Skeletal muscle tissue (tissue), 4 donors: ENCODE data around the gene DUSP2. TPM values are rescaled to one million over a fixed set of nuclear protein-coding genes. Genes with fewer than 3 reads are reported as not detected.

Source experiments
- H3K27ac ChIP-seq: one replicate; pipeline ENCODE4 v1.7.0; 2013; ENCODE audit warnings: mild to moderate bottlenecking, low read depth, low read length, inconsistent platforms
- H3K27me3 ChIP-seq, 3 donors: one replicate each; pipeline ENCODE4 v1.7.0; 2013; ENCODE audit warnings: low read length in 3 of 3; ENCODE audit not compliant: control insufficient read depth in 3 of 3, insufficient read depth in 3 of 3
- H3K36me3 ChIP-seq, 3 donors: one replicate each; pipeline ENCODE4 v1.7.0; 2013; ENCODE audit warnings: low read length in 3 of 3; ENCODE audit not compliant: control insufficient read depth in 3 of 3, insufficient read depth in 3 of 3
- H3K4me1 ChIP-seq, 3 donors: one replicate each; pipeline ENCODE4 v1.7.0; 2013; ENCODE audit warnings: low read length in 3 of 3, mild to moderate bottlenecking in 3 of 3; ENCODE audit not compliant: control insufficient read depth in 3 of 3, insufficient read depth in 3 of 3
- H3K4me3 ChIP-seq, 3 donors: one replicate each; pipeline ENCODE4 v1.7.0; 2013; ENCODE audit warnings: low read length in 3 of 3
- H3K9ac ChIP-seq, 3 donors: one replicate each; pipeline ENCODE4 v1.7.0; 2013; ENCODE audit warnings: low read length in 3 of 3, mild to moderate bottlenecking in 3 of 3, moderate library complexity in 2 of 3, low read depth in 1 of 3
- H3K9me3 ChIP-seq, 3 donors: one replicate each; pipeline ENCODE4 v1.7.0; 2013; ENCODE audit warnings: low read length in 3 of 3; ENCODE audit not compliant: control insufficient read depth in 3 of 3
- total RNA-seq: library from RNA; depleted of rRNA; stranded (reverse); fragments of >200 nt; gene quantifications from one replicate; pipeline ENCODE4 v1.2.3, GENCODE V29; 2014
- donor health status: Osteomylitis.

Gene DUSP2
- total RNA-seq, 1 donor from 2014 or later: 4.2 TPM

- Histone ChIP-seq H3K27me3 (no peaks in the 10 kb centered on the region), H3K27ac (no peak overlapping the region), H3K9me3 (no peaks in the 10 kb centered on the region), H3K4me1 (peaks cover 9 to 14% (median 14%) of the 10 kb centered on the region in 3 donors), H3K9ac (no peak overlapping the region), H3K4me3 (no peak overlapping the region), H3K36me3 (peaks cover 0 to 3% (median 2%) of the 10 kb centered on the region in 3 donors)
Measured at GRCh38 chr2:96147593-96148201, 2.5 kb upstream of the DUSP2 start.

GRCh38 chr2:96146881-96147592, 1.8 kb upstream of the DUSP2 start:
- Histone ChIP-seq H3K9ac (no peak overlapping the region), H3K9me3 (no peaks in the 10 kb centered on the region), H3K36me3 (peaks cover 0 to 3% (median 2%) of the 10 kb centered on the region in 3 donors), H3K4me1 (peaks cover 9 to 14% (median 14%) of the 10 kb centered on the region in 3 donors), H3K27me3 (no peaks in the 10 kb centered on the region), H3K27ac (no peak overlapping the region), H3K4me3 (no peak overlapping the region)

- peaks cover 9 to 14% (median 14%) of the 10 kb centered on the region in 3 donors for H3K4me1 ChIP-seq
- H3K4me3 ChIP-seq: no peak overlapping the region
- H3K27ac ChIP-seq: peak overlapping the region; percentile 70
- no peaks in the 10 kb centered on the region for H3K27me3 ChIP-seq
- H3K36me3 ChIP-seq: peaks cover 0 to 3% (median 2%) of the 10 kb centered on the region in 3 donors
- H3K9me3 ChIP-seq: no peaks in the 10 kb centered on the region
- H3K9ac ChIP-seq: peak overlapping the region in 1 of 3 donors; percentile 8
Measured at GRCh38 chr2:96146153-96146880, 1.1 kb upstream of the DUSP2 start.

- Histone ChIP-seq H3K4me1 (peaks cover 9 to 14% (median 14%) of the 10 kb centered on the region in 3 donors), H3K9ac (peak overlapping the region in 1 of 3 donors; percentile 45), H3K27me3 (no peaks in the 10 kb centered on the region), H3K36me3 (peaks cover 0 to 3% (median 2%) of the 10 kb centered on the region in 3 donors), H3K27ac (peak overlapping the region; percentile 70), H3K4me3 (peak overlapping the region in 1 of 3 donors; percentile 38), H3K9me3 (no peaks in the 10 kb centered on the region)
Measured at GRCh38 chr2:96145848-96146152, 560 bp upstream of the DUSP2 start.

GRCh38 chr2:96144481-96145035, 682 bp downstream of the DUSP2 start:
- Histone ChIP-seq H3K36me3 (peaks cover 0 to 3% (median 2%) of the 10 kb centered on the region in 3 donors), H3K27ac (no peak overlapping the region), H3K4me1 (peaks cover 9 to 14% (median 14%) of the 10 kb centered on the region in 3 donors), H3K9ac (peak overlapping the region; percentile 61 to 81 (median 65)), H3K4me3 (peak overlapping the region; percentile 23 to 83 (median 80)), H3K9me3 (no peaks in the 10 kb centered on the region), H3K27me3 (no peaks in the 10 kb centered on the region)

GRCh38 chr2:96143848-96144480, 1.3 kb downstream of the DUSP2 start:
- H3K9me3 ChIP-seq: no peaks in the 10 kb centered on the region
- H3K27ac ChIP-seq: no peak overlapping the region

GRCh38 chr2:96143231-96143847, 1.9 kb downstream of the DUSP2 start:
- H3K36me3 ChIP-seq: peaks cover 0 to 3% (median 2%) of the 10 kb centered on the region in 3 donors
- no peak overlapping the region for H3K4me3 ChIP-seq
- H3K4me1 ChIP-seq: peaks cover 9 to 14% (median 14%) of the 10 kb centered on the region in 3 donors
- no peaks in the 10 kb centered on the region for H3K27me3 ChIP-seq
- no peak overlapping the region for H3K27ac ChIP-seq
- no peaks in the 10 kb centered on the region for H3K9me3 ChIP-seq
- no peak overlapping the region for H3K9ac ChIP-seq

More at GRCh38 chr2:96143848-96144480, 1.3 kb downstream of the DUSP2 start:
- Histone ChIP-seq H3K4me1 (peaks cover 9 to 14% (median 14%) of the 10 kb centered on the region in 3 donors), H3K4me3 (peak overlapping the region in 2 of 3 donors; percentile 80 to 83), H3K9ac (peak overlapping the region in 2 of 3 donors; percentile 62 to 65), H3K36me3 (peaks cover 0 to 3% (median 2%) of the 10 kb centered on the region in 3 donors), H3K27me3 (no peaks in the 10 kb centered on the region)

GRCh38 chr2:96142217-96143113, 2.8 kb downstream of the DUSP2 start:
- Histone ChIP-seq H3K9me3 (no peaks in the 10 kb centered on the region), H3K9ac (no peak overlapping the region), H3K36me3 (peaks cover 0 to 3% (median 2%) of the 10 kb centered on the region in 3 donors), H3K4me1 (peaks cover 9 to 14% (median 14%) of the 10 kb centered on the region in 3 donors), H3K27me3 (peaks cover 2 to 6% (median 4%) of the 10 kb centered on the region in 3 donors), H3K4me3 (no peak overlapping the region), H3K27ac (no peak overlapping the region)
